HepG2 (cell line): ENCODE measurements around the gene TAGLN2. TPM values are rescaled to one million over a fixed set of nuclear protein-coding genes. Genes with fewer than 3 reads are reported as not detected.

Experiments
- CBX5 ChIP-seq: sonication (generic); formaldehyde crosslinking; IDR thresholded peaks from 2 replicates; pipeline ENCODE4 v1.4.0; 2020; ENCODE audit warnings: missing genetic modification reagents, borderline replicate concordance
- GMEB1 ChIP-seq: sonication (generic); formaldehyde crosslinking; IDR thresholded peaks from 2 replicates; pipeline ENCODE4 v1.5.1; 2020; ENCODE audit warnings: missing genetic modification reagents, mild to moderate bottlenecking, borderline replicate concordance
- HBP1 ChIP-seq: IDR thresholded peaks from 2 replicates; pipeline ENCODE4 v1.6.1; 2016; ENCODE audit warnings: low read depth, control low read depth
- HDAC2 ChIP-seq: sonication (generic); formaldehyde crosslinking; IDR thresholded peaks from 2 replicates; pipeline ENCODE4 v1.4.0; 2020; ENCODE audit warnings: missing genetic modification reagents
- KDM1A ChIP-seq: IDR thresholded peaks from 2 replicates; pipeline ENCODE4 v1.6.1; 2016; ENCODE audit warnings: missing compliant biosample characterization
- KMT2B ChIP-seq: IDR thresholded peaks from 2 replicates; pipeline ENCODE4 v1.6.1; 2016; ENCODE audit warnings: missing genetic modification reagents, missing compliant biosample characterization
- MTF1 ChIP-seq: sonication (generic); formaldehyde crosslinking; IDR thresholded peaks from 2 replicates; pipeline ENCODE4 v1.5.0; 2020; ENCODE audit warnings: missing genetic modification reagents
- RBFOX2 ChIP-seq: fragments of 200-400 bp; formaldehyde crosslinking; IDR thresholded peaks from 2 replicates; pipeline ENCODE4 v1.6.1; 2017; ENCODE audit warnings: low read depth, mild to moderate bottlenecking, low read length
- RXRA ChIP-seq: sonication (generic); formaldehyde crosslinking; IDR thresholded peaks from 2 replicates; pipeline ENCODE4 v1.5.1; 2020; ENCODE audit warnings: missing genetic modification reagents
- ZNF350 ChIP-seq: sonication (generic); formaldehyde crosslinking; IDR thresholded peaks from 2 replicates; pipeline ENCODE4 v1.4.0; 2020; ENCODE audit warnings: mild to moderate bottlenecking, low read depth, missing genetic modification reagents, borderline replicate concordance
- ZNF446 ChIP-seq: sonication (generic); formaldehyde crosslinking; IDR thresholded peaks from 2 replicates; pipeline ENCODE4 v1.5.0; 2020; ENCODE audit warnings: mild to moderate bottlenecking, missing genetic modification reagents
- ZNF577 ChIP-seq: sonication (generic); formaldehyde crosslinking; IDR thresholded peaks from 2 replicates; pipeline ENCODE4 v1.4.0; 2020; ENCODE audit warnings: mild to moderate bottlenecking, low read depth, missing genetic modification reagents, borderline replicate concordance
- polyA plus RNA-seq, 8 experiments: library from polyadenylated mRNA; depleted of rRNA in 3 of 8; stranded (reverse) in 7 of 8; unstranded in 1 of 8; fragments of >200 nt; fragmentation: Illumina TruSeq in 4 of 8; extraction: Trizol in 4 of 8; gene quantifications; 2 replicates each; pipeline versions ENCODE4 v1.2.1 to v1.2.3, GENCODE V29; 2011 to 2016; ENCODE audit warnings: low read depth in 4 of 8, missing spikeins in 1 of 8, mixed read lengths in 1 of 8; ENCODE audit not compliant: insufficient read depth in 1 of 8
- total RNA-seq, 5 experiments: library from RNA; depleted of rRNA; stranded (reverse); fragments of >200 nt; fragmentation: Illumina TruSeq; extraction: Trizol; gene quantifications; 2 replicates each; pipeline ENCODE4 v1.2.3, GENCODE V29; 2016; ENCODE audit warnings: low read depth in 1 of 5
- TF ChIP-seq, protein P1 (sequence below): IDR thresholded peaks from 2 replicates; pipeline ENCODE4 v1.6.1; 2012; ENCODE audit warnings: low read depth, low read length, improper control_type of control experiment
- TF ChIP-seq, protein P2 (sequence below): sonication (generic); formaldehyde crosslinking; conservative IDR thresholded peaks from 2 replicates; pipeline ENCODE4 v1.5.0; 2020; ENCODE audit warnings: missing genetic modification reagents
- TF ChIP-seq, protein P3 (sequence below): sonication (generic); formaldehyde crosslinking; IDR thresholded peaks from 2 replicates; pipeline ENCODE4 v1.4.0; 2020; ENCODE audit warnings: missing genetic modification reagents; ENCODE audit errors: not compliant biosample characterization
- TF ChIP-seq, protein P4 (sequence below): sonication (generic); formaldehyde crosslinking; IDR thresholded peaks from 2 replicates; pipeline ENCODE4 v1.4.0; 2020; ENCODE audit warnings: low read depth, missing genetic modification reagents

The TAGLN2 gene
- total and polyA plus RNA-seq, 2 of the 13 experiments (the other 11 are each of a cell fraction or from before 2014, with no cell fraction given), result 6.7 to 17.2 TPM

- TF ChIP-seq RXRA (CRISPR knock-in tag), result peak; percentile 82; the same call in 1 of the 2 replicates
- peak; percentile 31; the same call in 1 of the 2 replicates for TF ChIP-seq CBX5 (CRISPR knock-in tag)
- no peak for TF ChIP-seq HBP1 (CRISPR knock-in tag)
- TF ChIP-seq, protein P1, sequence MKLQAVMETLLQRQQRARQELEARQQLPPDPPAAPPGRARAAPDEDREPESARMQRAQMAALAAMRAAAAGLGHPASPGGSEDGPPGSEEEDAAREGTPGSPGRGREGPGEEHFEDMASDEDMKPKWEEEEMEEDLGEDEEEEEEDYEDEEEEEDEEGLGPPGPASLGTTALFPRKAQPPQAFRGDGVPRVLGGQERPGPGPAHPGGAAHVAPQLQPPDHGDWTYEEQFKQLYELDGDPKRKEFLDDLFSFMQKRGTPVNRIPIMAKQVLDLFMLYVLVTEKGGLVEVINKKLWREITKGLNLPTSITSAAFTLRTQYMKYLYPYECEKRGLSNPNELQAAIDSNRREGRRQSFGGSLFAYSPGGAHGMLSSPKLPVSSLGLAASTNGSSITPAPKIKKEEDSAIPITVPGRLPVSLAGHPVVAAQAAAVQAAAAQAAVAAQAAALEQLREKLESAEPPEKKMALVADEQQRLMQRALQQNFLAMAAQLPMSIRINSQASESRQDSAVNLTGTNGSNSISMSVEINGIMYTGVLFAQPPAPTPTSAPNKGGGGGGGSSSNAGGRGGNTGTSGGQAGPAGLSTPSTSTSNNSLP, result peak; percentile 91
- TF ChIP-seq KMT2B (CRISPR knock-in tag), result no peak
- TF ChIP-seq, protein P2, sequence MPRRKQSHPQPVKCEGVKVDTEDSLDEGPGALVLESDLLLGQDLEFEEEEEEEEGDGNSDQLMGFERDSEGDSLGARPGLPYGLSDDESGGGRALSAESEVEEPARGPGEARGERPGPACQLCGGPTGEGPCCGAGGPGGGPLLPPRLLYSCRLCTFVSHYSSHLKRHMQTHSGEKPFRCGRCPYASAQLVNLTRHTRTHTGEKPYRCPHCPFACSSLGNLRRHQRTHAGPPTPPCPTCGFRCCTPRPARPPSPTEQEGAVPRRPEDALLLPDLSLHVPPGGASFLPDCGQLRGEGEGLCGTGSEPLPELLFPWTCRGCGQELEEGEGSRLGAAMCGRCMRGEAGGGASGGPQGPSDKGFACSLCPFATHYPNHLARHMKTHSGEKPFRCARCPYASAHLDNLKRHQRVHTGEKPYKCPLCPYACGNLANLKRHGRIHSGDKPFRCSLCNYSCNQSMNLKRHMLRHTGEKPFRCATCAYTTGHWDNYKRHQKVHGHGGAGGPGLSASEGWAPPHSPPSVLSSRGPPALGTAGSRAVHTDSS (CRISPR knock-in tag), result no peak
- peak; percentile 86 for TF ChIP-seq HDAC2 (CRISPR knock-in tag)
- peak; percentile 51; the same call in 1 of the 2 replicates for TF ChIP-seq ZNF350
- no peak for TF ChIP-seq ZNF577 (CRISPR knock-in tag)
- no peak for TF ChIP-seq ZNF446 (CRISPR knock-in tag)
- TF ChIP-seq RBFOX2, result no peak
- TF ChIP-seq MTF1 (CRISPR knock-in tag), result no peak
- TF ChIP-seq GMEB1 (CRISPR knock-in tag), result no peak
- TF ChIP-seq, protein P3, sequence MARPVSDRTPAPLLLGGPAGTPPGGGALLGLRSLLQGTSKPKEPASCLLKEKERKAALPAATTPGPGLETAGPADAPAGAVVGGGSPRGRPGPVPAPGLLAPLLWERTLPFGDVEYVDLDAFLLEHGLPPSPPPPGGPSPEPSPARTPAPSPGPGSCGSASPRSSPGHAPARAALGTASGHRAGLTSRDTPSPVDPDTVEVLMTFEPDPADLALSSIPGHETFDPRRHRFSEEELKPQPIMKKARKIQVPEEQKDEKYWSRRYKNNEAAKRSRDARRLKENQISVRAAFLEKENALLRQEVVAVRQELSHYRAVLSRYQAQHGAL (CRISPR knock-in tag), result no peak
- TF ChIP-seq, protein P4, sequence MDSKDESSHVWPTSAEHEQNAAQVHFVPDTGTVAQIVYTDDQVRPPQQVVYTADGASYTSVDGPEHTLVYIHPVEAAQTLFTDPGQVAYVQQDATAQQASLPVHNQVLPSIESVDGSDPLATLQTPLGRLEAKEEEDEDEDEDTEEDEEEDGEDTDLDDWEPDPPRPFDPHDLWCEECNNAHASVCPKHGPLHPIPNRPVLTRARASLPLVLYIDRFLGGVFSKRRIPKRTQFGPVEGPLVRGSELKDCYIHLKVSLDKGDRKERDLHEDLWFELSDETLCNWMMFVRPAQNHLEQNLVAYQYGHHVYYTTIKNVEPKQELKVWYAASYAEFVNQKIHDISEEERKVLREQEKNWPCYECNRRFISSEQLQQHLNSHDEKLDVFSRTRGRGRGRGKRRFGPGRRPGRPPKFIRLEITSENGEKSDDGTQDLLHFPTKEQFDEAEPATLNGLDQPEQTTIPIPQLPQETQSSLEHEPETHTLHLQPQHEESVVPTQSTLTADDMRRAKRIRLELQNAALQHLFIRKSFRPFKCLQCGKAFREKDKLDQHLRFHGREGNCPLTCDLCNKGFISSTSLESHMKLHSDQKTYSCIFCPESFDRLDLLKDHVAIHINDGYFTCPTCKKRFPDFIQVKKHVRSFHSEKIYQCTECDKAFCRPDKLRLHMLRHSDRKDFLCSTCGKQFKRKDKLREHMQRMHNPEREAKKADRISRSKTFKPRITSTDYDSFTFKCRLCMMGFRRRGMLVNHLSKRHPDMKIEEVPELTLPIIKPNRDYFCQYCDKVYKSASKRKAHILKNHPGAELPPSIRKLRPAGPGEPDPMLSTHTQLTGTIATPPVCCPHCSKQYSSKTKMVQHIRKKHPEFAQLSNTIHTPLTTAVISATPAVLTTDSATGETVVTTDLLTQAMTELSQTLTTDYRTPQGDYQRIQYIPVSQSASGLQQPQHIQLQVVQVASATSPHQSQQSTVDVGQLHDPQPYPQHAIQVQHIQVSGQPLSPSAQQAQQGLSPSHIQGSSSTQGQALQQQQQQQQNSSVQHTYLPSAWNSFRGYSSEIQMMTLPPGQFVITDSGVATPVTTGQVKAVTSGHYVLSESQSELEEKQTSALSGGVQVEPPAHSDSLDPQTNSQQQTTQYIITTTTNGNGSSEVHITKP (CRISPR knock-in tag), result peak; percentile 57; the same call in 1 of the 2 replicates
- 0 out of 2 replicates have a peak, but pooled peaks have one; percentile 46 for TF ChIP-seq KDM1A
Measured at GRCh38 chr1:159970932-159971342, 45.6 kb upstream of the TAGLN2 start (continued).
